Measurements from ENCODE around the gene PCARE.
"Not testable (repeated sequence)": the region's sequence is repeated elsewhere in the genome, so short reads cannot be mapped to it uniquely, and the experiment has no call there.

The PCARE gene

DNA sequence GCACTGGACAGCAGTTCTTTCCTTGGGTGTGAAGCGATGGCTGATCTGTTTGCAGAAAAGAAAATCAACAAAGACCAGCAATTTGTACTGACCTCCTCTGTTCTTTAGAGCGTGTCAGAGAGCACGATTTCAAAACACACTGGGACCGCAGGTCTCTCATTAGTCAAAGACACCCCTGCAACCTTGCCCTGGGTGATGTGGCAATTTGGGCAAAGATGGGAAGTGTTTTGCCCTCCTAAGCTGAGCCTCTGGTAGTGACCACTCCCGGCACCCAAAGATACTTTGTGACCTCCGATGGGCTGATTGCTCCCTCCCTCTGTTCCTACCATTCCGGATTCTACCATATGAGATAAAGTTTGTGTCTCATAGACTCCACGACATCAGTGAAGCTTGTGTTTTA is 22.6 kb upstream of the PCARE start:
- no peak for DNase-seq (ENCODE audit: low read depth)

GRCh38 chr2:29090311-29090710 is 16.0 kb upstream of the PCARE start:
- not testable (repeated sequence) for DNase-seq (ENCODE audit: low read depth)

DNA sequence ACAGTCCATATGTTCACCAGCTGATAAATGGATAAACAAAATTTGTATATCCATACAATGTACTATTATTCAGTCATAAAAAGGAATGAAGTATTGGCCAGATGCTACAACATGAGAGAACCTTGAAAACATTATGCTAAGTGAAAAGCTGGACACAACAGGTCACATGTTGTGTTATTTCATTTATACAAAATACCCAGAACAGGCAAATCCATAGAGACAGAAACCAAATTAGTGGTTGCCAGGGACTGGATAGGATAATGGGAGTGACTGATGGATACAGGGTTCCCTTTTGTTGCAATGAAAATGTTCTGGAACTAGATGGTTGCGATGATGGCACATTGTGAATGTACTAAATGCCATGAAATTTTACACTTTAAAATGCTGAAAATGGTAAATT is 10.2 kb upstream of the PCARE start:
- no peak for DNase-seq (ENCODE audit: low read depth)

DNA sequence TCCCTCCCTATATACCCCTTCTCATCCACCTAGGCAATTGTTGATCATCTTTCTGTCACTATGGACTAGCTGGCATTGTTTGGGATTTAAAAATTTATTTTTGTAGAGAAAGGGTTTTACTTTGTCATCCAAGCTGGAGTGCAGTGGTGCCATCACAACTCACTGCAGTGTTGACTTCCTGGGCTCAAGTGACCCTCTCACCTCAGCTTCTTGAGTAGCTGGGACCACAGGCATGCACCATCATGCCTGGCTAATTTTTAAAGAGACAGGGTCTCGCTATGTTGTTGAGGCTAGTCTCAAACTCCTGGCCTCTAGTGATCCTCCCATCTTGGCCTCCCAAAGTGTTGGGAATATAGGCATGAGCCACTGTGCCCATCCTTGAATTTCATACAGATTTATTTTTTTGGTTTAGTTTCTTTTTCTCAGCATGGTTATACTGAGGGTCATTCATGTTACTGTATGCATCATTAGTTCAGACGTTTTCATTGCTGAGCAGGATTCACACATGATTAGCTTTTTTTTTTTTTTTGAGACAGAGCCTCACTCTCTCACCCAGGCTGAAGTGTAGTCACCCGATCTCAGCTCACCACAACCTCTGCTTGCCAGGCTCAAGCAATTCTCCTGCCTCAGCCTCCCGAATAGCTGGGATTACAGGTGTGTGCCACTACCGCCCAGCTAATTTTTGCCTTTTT is 8.6 kb upstream of the PCARE start:
- DNase-seq (ENCODE audit: low read depth) = no peak

- no peak for DNase-seq (ENCODE audit: low read depth)
Measured at GRCh38 chr2:29080886-29081743, 6.8 kb upstream of the PCARE start.

DNA sequence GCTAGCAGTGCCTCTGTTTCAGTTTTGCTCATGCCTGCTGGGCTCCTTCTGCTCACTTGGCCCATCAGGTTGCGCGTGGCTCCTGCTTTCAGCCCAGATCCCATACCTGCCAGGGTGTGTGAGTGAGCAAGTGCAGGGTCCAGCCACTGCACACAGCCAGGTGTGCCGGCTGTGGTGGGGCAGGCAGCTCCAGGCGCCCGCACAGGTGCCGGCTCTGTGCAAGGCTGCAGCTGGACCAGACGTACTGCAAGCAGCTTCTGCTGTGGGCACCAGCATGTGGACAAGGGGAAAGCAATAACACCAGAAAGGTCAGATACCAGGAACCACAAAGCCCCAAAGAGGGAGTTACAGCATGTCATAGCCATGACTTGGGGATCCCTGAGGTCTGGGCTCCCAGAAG is 5.6 kb upstream of the PCARE start:
- DNase-seq (ENCODE audit: low read depth) = no peak

GRCh38 chr2:29075894-29076705 is 1.8 kb upstream of the PCARE start:
- DNase-seq (ENCODE audit: low read depth) = no peak

DNA sequence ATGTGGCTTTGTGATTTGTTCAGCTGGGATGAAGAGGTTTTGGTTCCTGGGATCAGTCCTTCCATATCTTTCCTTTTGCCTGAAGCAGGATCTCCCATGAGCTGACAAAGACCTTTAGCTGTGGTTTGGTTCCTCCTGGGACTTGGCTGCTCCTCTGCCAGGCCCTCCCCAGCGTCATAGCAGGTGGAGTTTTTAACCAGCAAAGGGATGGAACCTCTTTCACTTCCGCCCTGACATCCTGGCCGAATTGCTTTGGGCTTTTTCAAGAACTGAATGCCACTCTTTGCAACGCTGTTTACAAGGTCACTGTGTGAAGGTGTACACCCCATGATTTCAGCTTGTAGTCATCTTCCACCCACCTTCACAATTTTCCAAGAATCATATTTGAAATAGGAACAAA is 390 bp downstream of the PCARE start:
- DNase-seq (ENCODE audit: low read depth) = no peak

GRCh38 chr2:29072971-29073725 is 1.2 kb downstream of the PCARE start:
- DNase-seq (ENCODE audit: low read depth) = no peak

DNA sequence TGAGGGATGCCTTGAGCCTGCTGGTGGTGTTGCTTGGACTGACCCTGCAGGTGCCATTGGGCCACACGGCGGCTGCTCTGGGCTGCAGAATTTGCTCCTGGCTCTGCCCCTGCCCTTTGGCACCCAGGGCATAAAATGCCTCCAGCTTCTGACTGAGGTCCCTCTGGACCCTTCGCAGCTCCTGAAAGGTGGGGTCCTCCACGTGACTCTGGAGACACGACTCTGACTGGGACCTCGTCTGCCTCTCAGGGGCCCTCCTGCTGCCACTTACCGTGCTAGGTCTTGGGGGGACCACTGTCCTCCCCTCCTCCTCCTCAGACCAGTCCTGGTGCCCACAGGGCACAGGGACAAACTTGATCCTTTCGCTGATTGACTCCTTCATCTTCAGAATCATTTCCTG is 2.1 kb downstream of the PCARE start:
- DNase-seq (ENCODE audit: low read depth) = no peak

DNA sequence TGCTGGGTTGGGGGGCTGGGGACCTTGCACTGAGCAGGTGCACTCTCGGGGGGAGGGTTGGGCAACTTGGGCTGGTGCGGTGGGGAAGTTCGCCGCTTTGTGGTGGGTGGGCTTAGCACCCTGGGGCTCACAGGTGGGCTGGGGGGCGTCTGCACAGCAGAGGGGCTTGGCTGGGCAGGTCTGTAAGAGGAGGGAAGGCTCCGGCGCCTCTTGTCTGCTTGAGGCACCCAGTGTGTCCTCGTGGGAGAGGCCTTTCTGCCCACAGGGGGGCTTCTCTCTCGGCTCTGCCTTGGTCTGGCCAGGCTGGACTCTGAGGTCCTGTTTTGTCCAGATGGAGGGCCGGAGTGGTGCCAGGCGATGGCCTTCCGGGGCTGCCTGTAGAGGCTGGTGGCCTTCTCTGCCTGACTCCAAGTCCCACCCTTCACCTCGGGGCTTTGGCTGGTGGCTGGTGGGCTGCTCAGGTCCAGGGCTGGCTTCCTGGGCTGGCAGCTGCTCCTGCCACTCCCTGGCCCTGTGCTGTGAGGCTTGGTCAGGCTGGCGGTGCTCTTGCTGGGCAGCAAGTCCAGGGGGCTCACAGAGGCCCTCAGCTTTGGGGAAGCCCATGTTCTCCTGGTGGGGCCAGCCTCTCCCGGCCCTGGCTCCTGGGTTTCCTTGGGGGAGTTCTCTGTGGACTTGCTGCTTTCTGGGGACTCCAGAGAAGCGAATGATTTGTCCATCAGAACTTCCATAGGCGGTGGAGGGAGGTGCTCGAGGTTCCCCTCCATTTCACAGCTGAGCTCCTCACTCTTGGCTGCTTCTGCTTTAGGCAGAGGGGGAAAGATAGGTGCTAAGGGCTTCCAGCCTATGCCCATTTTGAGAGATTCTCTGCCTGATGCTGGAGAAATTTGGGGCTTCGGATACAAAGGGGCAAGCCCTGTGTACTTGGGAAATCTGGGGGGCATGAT is 3.0 kb downstream of the PCARE start:
- no peak for DNase-seq (ENCODE audit: low read depth)

DNA sequence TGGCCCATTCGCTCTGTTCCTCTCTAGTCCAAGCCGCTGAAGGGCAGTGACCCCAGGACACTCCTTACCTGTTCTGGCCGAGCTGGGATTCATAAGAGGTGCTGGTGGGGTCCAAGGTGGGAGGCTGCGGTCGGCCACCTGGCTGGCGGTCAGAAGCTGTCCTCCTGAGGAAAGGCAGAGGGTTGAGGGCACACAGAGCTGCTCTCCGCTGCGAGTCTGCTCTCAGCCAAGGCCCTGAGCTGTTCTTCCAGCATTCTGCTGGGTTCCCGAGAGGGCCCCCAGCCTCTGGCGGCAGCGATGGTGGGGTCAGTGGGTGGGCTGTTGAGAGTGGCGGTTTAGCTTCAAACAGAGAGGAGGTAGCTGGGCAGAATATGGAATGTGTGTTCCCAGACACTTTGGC is 3.8 kb downstream of the PCARE start:
- no peak for DNase-seq (ENCODE audit: low read depth)

- no peak for DNase-seq (ENCODE audit: low read depth)
Measured at GRCh38 chr2:29068513-29068912, 5.8 kb downstream of the PCARE start.

DNA sequence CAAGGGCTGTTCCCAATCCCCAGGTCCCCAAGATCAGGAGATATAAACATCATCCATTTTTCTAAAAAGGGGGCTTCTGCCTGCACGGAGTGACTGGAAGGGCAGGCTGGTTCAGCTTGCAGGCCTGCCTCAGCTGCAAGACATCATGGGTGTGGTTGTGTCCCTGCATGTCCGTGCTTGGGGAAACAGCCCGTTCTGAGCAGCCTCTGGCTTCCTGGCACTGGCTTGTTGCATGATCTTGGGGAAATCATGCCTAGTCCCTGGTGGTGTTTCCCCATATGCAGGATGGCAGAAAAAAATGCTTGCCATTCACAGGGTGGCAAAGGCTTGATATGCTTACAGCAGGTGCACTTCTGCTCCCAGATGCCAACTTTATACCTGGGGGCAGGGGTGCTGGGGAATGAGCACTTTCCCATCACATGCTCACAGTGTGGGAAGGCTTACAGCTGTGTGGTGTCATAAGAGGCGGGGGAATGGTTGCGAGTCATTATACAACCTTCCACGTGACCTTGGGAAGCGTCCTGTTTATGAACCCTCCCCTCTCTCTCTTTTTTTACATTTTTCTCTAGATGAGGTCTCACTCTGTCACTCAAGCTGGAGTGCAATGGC is 7.2 kb downstream of the PCARE start:
- DNase-seq (ENCODE audit: low read depth) = no peak

- no peak for DNase-seq (ENCODE audit: low read depth)
Measured at GRCh38 chr2:29066271-29066860, 8.0 kb downstream of the PCARE start.

- no peak for DNase-seq (ENCODE audit: low read depth)
Measured at GRCh38 chr2:29065068-29065811, 9.1 kb downstream of the PCARE start.

GRCh38 chr2:29064746-29065067 is 9.6 kb downstream of the PCARE start:
- DNase-seq (ENCODE audit: low read depth) = no peak

DNA sequence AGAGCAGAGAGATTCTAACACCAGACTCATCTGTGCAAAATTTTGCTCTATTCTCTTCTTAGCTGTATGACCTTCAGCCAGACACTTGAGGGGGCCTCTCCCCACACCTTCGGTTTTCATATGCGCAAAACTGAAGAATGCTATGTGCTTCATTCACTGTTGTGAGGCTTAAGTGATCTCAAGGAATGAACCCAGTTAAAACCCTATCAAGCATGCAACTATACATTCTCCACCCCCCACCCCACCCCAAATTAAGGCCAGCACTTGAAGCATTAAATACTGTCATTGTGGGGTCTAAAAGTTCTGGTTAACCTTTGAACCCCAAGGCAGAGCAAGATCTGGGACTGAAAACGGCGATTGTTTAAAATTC is 10.0 kb downstream of the PCARE start:
- no peak for DNase-seq (ENCODE audit: low read depth)

DNA sequence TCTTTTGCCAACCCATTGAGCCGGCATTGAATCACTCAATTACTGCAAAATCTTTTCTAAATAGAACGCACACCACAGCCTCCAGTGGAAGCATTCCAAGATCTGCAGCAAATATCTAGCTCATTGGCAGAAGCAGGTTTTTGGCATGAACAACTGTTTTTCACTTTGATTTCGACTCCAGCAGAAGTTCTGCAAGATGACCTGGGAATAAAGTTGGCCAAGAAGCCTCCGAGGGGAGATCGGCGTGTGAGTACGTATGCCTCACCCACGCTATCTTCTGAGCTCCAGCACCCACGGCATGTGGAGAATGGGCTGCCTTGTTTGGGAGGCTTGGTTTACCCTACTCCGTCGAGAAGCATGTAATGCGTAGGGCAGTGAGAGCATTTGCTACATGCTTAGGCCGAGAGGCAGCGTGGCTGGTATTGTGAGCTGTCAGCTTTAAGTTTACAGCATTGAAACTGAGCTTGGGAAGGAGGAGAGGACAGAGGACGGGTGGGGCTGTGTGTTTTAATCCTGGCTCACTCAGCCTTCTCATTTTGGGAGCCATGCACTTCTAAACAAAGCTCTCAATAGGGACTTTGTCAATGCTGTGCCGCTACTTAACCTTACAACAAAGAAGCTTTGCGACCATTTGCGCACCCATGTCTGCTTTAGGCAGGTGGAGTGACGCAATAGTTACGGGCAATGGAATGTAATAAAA is 10.5 kb downstream of the PCARE start:
- no peak for DNase-seq (ENCODE audit: low read depth)

All from activated T-cell treated with anti-CD3 and anti-CD28 coated beads for 48 hours (primary cell).